Activated CD4-positive, alpha-beta T cell treated with anti-CD3 and anti-CD28 coated beads for 1 hour (primary cell): ENCODE measurements around the gene C20orf204.
"Not testable (repeated sequence)": the region's sequence is repeated elsewhere in the genome, so short reads cannot be mapped to it uniquely, and the experiment has no call there.

Experiments
- DNase-seq: peaks from one replicate; pipeline ENCODE4 v3.0.0-alpha.2; 2020

Gene C20orf204, protein sequence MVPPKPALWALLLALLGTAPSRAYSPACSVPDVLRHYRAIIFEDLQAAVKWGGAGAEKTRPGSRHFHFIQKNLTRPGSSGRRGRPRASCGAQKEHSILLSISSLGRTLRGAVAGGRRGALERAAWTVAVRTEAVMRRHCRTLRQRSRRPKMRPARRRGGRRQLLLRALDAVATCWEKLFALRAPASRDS

GRCh38 chr20:64035933-64036345 is at the start of gene C20orf204:
Gene C20orf204, plus strand, starts transcription at chr20:64036182. Its CDS starts 142 bp downstream, at chr20:64036324.
- no peak for DNase-seq

DNA sequence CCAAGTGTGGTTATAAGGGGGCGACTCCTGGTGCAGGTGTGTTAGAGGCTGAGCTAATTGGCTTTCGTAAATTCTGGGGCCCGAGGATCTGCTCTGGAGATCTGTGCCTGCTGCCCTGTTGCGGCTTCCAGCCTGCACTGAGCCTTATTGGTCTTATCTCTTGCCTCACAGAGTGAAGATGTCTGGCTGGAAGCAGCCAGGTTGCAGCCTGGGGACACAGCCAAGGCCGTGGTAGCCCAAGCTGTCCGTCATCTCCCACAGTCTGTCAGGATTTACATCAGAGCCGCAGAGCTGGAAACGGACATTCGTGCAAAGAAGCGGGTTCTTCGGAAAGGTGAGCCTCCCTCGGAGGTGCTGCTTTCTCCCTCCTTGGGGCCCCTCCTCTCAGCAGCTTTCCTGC is 35.1 kb upstream of the C20orf204 start:
- DNase-seq: no peak

GRCh38 chr20:64001607-64002011 is 34.4 kb upstream of the C20orf204 start:
- no peak for DNase-seq

- DNase-seq: no peak
Measured at GRCh38 chr20:64003960-64004725, 31.8 kb upstream of the C20orf204 start.

GRCh38 chr20:64005394-64005793 is 30.6 kb upstream of the C20orf204 start:
- no peak for DNase-seq

DNA sequence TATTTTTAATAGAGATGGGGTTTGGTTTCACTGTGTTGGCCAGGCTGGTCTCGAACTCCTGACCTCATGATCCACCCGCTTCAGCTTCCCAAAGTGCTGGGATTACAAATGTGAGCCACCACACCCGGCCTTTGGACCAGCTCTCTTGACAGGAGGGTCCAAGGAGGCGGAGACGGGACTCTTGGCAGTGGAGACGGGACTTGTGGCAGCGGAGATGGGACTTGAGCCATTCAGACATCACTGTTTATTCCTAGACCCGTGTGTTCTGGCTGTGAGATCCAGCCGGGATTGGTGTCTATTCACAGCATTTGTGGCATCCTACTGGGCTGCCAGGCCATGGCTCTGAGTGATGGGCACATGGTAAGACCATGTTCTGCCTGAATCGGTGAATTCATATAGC is 29.5 kb upstream of the C20orf204 start:
- DNase-seq: no peak

GRCh38 chr20:64006902-64007301 is 29.1 kb upstream of the C20orf204 start:
- no peak for DNase-seq

DNA sequence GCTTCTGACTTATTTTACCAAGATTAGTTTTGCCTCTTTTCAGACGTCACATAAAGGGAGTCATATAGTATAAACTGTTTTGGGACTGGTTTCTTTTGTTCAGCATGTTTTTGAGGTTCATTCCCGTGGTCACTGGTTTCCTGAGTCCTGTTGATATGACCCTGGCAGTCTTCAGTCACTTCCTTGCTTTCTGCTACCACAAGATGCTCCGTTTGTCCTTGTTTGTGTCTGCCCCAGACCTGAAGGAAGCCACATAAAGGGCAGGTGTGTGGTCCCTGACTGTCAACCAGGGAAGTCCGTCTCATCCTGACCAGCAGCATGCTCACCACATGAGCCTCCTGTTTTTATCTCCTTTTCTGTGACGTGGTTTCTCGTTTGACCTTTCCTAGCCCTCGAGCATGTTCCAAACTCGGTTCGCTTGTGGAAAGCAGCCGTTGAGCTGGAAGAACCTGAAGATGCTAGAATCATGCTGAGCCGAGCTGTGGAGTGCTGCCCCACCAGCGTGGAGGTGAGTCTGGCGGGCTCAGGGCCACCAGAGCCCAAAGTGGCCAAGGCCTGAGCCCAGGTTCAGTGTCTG is 26.1 kb upstream of the C20orf204 start:
- DNase-seq: no peak

DNA sequence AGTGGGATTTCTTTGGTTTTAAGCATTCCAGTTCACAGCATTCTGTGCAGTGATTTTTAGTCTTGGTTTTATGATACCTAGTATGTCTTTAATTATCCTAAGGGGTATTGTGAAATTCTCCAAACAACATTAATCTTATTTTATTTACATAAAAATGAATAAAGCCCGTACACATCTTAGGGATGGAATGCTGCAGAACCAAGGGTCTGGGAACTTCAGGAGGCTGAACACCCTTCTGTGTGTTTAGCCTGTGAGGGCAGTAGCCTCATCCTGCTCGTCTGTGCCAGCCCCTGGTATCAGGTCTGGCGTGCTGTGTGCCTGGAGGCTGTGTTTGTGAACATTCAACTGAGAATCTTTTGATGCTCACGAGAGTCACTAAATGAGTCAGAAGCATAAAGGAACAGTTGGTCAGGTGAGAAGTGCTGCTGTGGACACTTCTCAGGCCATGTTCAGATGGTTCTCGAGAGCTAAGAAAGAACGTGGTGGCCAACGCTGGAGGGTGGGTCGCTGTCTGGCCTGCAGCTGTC is 25.2 kb upstream of the C20orf204 start:
- no peak for DNase-seq

DNA sequence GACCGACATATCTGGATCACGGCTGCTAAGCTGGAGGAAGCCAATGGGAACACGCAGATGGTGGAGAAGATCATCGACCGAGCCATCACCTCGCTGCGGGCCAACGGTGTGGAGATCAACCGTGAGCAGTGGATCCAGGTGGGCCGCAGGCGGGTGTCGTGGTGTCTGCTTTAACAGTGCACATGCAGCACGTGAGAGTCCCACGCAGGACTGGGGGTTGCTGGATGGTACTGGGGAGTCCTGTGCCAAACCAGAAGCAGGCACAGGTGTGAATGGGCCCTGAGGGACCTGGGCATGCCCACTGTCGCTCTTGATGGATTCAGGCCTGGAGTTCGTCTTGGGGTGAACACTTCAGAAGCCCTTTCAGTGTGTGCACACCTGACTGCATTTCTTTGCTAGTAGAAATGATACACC is 24.6 kb upstream of the C20orf204 start:
- DNase-seq: no peak

- DNase-seq: not testable (repeated sequence)
Measured at GRCh38 chr20:64012385-64013154, 23.4 kb upstream of the C20orf204 start.

DNA sequence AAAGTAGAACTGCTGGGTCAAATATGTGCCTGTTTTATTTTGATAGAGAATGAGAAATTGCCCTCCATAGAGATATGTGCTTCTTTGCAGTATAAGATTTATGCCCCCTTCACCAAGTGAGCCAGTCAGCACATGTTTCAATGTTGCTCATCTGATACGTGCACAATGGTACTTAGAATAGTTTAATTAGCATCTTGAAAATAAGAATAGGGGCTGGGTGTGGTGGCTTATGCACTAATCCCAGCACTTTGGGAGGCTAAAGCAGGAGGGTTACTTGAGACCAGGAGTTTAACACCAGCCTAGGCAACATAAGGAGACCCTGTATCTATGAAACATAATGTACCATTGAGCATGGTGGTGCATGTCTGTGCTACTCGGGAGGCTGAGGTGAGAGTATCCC is 20.3 kb upstream of the C20orf204 start:
- DNase-seq: no peak

GRCh38 chr20:64021124-64021975 is 14.6 kb upstream of the C20orf204 start:
- DNase-seq: no peak

GRCh38 chr20:64022671-64023360 is 13.2 kb upstream of the C20orf204 start:
- no peak for DNase-seq

- no peak for DNase-seq
Measured at GRCh38 chr20:64023361-64024140, 12.4 kb upstream of the C20orf204 start.

GRCh38 chr20:64024141-64024990 is 11.6 kb upstream of the C20orf204 start:
- no peak for DNase-seq

- DNase-seq: no peak
Measured at GRCh38 chr20:64025101-64025825, 10.7 kb upstream of the C20orf204 start.

DNA sequence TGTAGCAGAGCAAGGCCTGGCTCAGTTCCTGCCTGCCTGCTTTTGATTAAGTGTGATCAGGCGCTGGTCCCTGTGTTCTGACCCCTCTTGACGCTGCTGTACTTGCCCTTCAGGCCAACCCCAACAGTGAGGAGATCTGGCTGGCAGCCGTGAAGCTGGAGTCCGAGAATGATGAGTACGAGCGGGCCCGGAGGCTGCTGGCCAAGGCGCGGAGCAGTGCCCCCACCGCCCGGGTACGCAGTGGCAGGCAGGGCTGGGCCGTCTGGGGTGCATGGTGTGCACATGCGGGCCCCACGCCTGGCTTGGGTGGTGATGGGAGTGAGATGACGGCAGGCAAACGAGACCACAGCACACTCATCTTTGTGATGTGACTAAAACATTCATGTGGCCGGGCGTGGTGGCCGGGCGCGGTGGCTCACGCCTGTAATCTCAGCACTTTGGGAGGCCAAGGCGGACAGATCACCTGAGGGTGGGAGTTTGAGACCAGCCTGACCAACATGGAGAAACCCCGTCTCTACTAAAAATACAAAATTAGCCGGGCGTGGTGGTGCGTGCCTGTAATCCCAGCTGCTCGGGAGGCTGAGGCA is 10.1 kb upstream of the C20orf204 start:
- DNase-seq: no peak
